Measurements from ENCODE around the gene SPAG4.

Gene SPAG4

GRCh38 chr20:35619196-35620095 lies 3.8 kb downstream of the SPAG4 start:
- DNase-seq (ENCODE audit: insufficient read length, low spot score) (peak; percentile 67), FAIRE-seq (peak; percentile 94)

- FAIRE-seq, result no peak
- no peak for DNase-seq (ENCODE audit: insufficient read length, low spot score)
Observed at GRCh38 chr20:35620818-35621559, 5.4 kb downstream of the SPAG4 start.

GRCh38 chr20:35621560-35621946 lies 5.9 kb downstream of the SPAG4 start:
- no peak for FAIRE-seq
- DNase-seq (ENCODE audit: insufficient read length, low spot score), result no peak

- no peak for DNase-seq (ENCODE audit: insufficient read length, low spot score)
- no peak for FAIRE-seq
Observed at GRCh38 chr20:35625584-35626385, 10.2 kb downstream of the SPAG4 start.

GRCh38 chr20:35626386-35627001 lies 10.9 kb downstream of the SPAG4 start:
- FAIRE-seq (no peak), DNase-seq (ENCODE audit: insufficient read length, low spot score) (no peak)

GRCh38 chr20:35627121-35627520 lies 11.5 kb downstream of the SPAG4 start:
- no peak for DNase-seq (ENCODE audit: insufficient read length, low spot score)
- no peak for FAIRE-seq

- DNase-seq (ENCODE audit: insufficient read length, low spot score) (no peak), FAIRE-seq (no peak)
Observed at GRCh38 chr20:35629427-35630145, 14.0 kb downstream of the SPAG4 start.

GRCh38 chr20:35630636-35631035 lies 15.0 kb downstream of the SPAG4 start:
- FAIRE-seq (no peak), DNase-seq (ENCODE audit: insufficient read length, low spot score) (no peak)

- DNase-seq (ENCODE audit: insufficient read length, low spot score), result no peak
Observed at GRCh38 chr20:35632539-35633115, 17.0 kb downstream of the SPAG4 start.

GRCh38 chr20:35635652-35636051 lies 20.0 kb downstream of the SPAG4 start:
- FAIRE-seq, result no peak
- no peak for DNase-seq (ENCODE audit: insufficient read length, low spot score)

More at GRCh38 chr20:35632539-35633115, 17.0 kb downstream of the SPAG4 start:
- no peak for FAIRE-seq

- FAIRE-seq (no peak), DNase-seq (ENCODE audit: insufficient read length, low spot score) (no peak)
Observed at GRCh38 chr20:35636095-35636494, 20.5 kb downstream of the SPAG4 start.

GRCh38 chr20:35637276-35637675 lies 21.6 kb downstream of the SPAG4 start:
- FAIRE-seq, result no peak
- DNase-seq (ENCODE audit: insufficient read length, low spot score), result no peak

- FAIRE-seq, result no peak
Observed at GRCh38 chr20:35638751-35639150, 23.1 kb downstream of the SPAG4 start.

GRCh38 chr20:35640724-35641123 lies 25.1 kb downstream of the SPAG4 start:
- FAIRE-seq (no peak), DNase-seq (ENCODE audit: insufficient read length, low spot score) (no peak)

More at GRCh38 chr20:35638751-35639150, 23.1 kb downstream of the SPAG4 start:
- no peak for DNase-seq (ENCODE audit: insufficient read length, low spot score)

GRCh38 chr20:35641743-35642142 lies 26.1 kb downstream of the SPAG4 start:
- DNase-seq (ENCODE audit: insufficient read length, low spot score), result no peak
- no peak for FAIRE-seq

- FAIRE-seq (no peak), DNase-seq (ENCODE audit: insufficient read length, low spot score) (no peak)
Observed at GRCh38 chr20:35643045-35643444, 27.4 kb downstream of the SPAG4 start.

- DNase-seq (ENCODE audit: insufficient read length, low spot score) (no peak), FAIRE-seq (no peak)
Observed at GRCh38 chr20:35644806-35645205, 29.2 kb downstream of the SPAG4 start.

- no peak for DNase-seq (ENCODE audit: insufficient read length, low spot score)
- FAIRE-seq, result peak; percentile 14
Observed at GRCh38 chr20:35648836-35649235, 33.2 kb downstream of the SPAG4 start.

GRCh38 chr20:35650632-35651031 lies 35.0 kb downstream of the SPAG4 start:
- FAIRE-seq, result no peak

GRCh38 chr20:35651958-35652357 lies 36.3 kb downstream of the SPAG4 start:
- FAIRE-seq, result no peak
- no peak for DNase-seq (ENCODE audit: insufficient read length, low spot score)

More at GRCh38 chr20:35650632-35651031, 35.0 kb downstream of the SPAG4 start:
- DNase-seq (ENCODE audit: insufficient read length, low spot score), result no peak

All from GM19239 (cell line).